Hepatocyte (in vitro differentiated cells): ENCODE results near the gene TNS3. TPM values are rescaled to one million over a fixed set of nuclear protein-coding genes. Genes with fewer than 3 reads are reported as not detected.
A peak's percentile ranks its signal among the peaks of the same experiment; 100 is the strongest.

Experiments used
- DNase-seq: peaks from one replicate; pipeline ENCODE4 v3.0.0-alpha.2; 2016; ENCODE audit warnings: low spot score
- H2AFZ ChIP-seq: fragments of 200-600 bp; sonication (generic); 2 replicates; pipeline ENCODE4 v1.6.0; 2016; ENCODE audit warnings: antibody characterized with exemption, mild to moderate bottlenecking
- H3K27ac ChIP-seq: fragments of 200-600 bp; sonication (generic); 2 replicates; pipeline ENCODE4 v1.5.1; 2016; ENCODE audit warnings: mild to moderate bottlenecking
- H3K27me3 ChIP-seq: fragments of 200-600 bp; sonication (generic); 2 replicates; pipeline ENCODE4 v1.6.1; 2016
- H3K36me3 ChIP-seq: fragments of 200-600 bp; sonication (generic); replicated peaks from 2 replicates; pipeline ENCODE4 v1.5.1; 2016; ENCODE audit warnings: low read depth; ENCODE audit not compliant: insufficient read depth
- H3K4me1 ChIP-seq: fragments of 200-600 bp; sonication (generic); 2 replicates; pipeline ENCODE4 v1.5.1; 2016; ENCODE audit warnings: mild to moderate bottlenecking, moderate library complexity; ENCODE audit not compliant: insufficient read depth
- H3K4me2 ChIP-seq: fragments of 200-600 bp; sonication (generic); 2 replicates; pipeline ENCODE4 v1.6.0; 2016
- H3K4me3 ChIP-seq: fragments of 200-600 bp; sonication (generic); 2 replicates; pipeline ENCODE4 v1.5.1; 2016; ENCODE audit warnings: mild to moderate bottlenecking
- H3K79me2 ChIP-seq: fragments of 200-600 bp; sonication (generic); 2 replicates; pipeline ENCODE4 v1.6.0; 2017; ENCODE audit warnings: mild to moderate bottlenecking
- H3K9me2 ChIP-seq: fragments of 200-600 bp; sonication (generic); replicated peaks from 2 replicates; pipeline ENCODE4 v1.6.0; 2017; ENCODE audit warnings: mild to moderate bottlenecking; ENCODE audit not compliant: insufficient read depth
- H3K9me3 ChIP-seq: fragments of 200-600 bp; sonication (generic); 2 replicates; pipeline ENCODE4 v1.5.1; 2016; ENCODE audit warnings: low read depth, mild to moderate bottlenecking
- H4K20me1 ChIP-seq: fragments of 200-600 bp; sonication (generic); 2 replicates; pipeline ENCODE4 v1.6.0; 2016; ENCODE audit warnings: mild to moderate bottlenecking; ENCODE audit not compliant: insufficient read depth, poor library complexity, severe bottlenecking
- EZH2 ChIP-seq: fragments of 200-600 bp; sonication (generic); IDR thresholded peaks from 2 replicates; pipeline ENCODE4 v1.6.1; 2016; ENCODE audit warnings: antibody characterized with exemption, mild to moderate bottlenecking, borderline replicate concordance
- EZH2phosphoT487 ChIP-seq: fragments of 200-600 bp; sonication (generic); IDR thresholded peaks from one replicate; pipeline ENCODE4 v1.6.1; 2018; ENCODE audit warnings: antibody characterized with exemption, mild to moderate bottlenecking, low read depth, moderate library complexity; ENCODE audit not compliant: unreplicated experiment, severe bottlenecking
- WGBS: methylation state at CpG from one replicate; pipeline ENCODE4 v1.1.6; 2016; ENCODE audit warnings: low lambda C conversion rate; ENCODE audit errors: missing lambda C conversion rate; 5-methylcytosine and 5-hydroxymethylcytosine counted together
- polyA plus RNA-seq: library from polyadenylated mRNA; unstranded; fragments of >200 nt; fragmentation: Nextera tagmentation; extraction: Ambion mirVana; gene quantifications from 2 replicates; pipeline ENCODE4 v1.2.1, GENCODE V29; 2016
- total RNA-seq: library from RNA; depleted of rRNA; stranded (reverse); fragments of >200 nt; gene quantifications from 2 replicates; pipeline ENCODE4 v1.2.3, GENCODE V29; 2014
- TF ChIP-seq, protein P1 (sequence below): fragments of 200-600 bp; sonication (generic); IDR thresholded peaks from 2 replicates; pipeline ENCODE4 v1.5.1; 2016; ENCODE audit warnings: antibody characterized with exemption, mild to moderate bottlenecking; ENCODE audit not compliant: poor library complexity

TNS3 gene
- total and polyA plus RNA-seq, 2 experiments from 2014 or later, result 30.0 to 73.3 TPM

DNA sequence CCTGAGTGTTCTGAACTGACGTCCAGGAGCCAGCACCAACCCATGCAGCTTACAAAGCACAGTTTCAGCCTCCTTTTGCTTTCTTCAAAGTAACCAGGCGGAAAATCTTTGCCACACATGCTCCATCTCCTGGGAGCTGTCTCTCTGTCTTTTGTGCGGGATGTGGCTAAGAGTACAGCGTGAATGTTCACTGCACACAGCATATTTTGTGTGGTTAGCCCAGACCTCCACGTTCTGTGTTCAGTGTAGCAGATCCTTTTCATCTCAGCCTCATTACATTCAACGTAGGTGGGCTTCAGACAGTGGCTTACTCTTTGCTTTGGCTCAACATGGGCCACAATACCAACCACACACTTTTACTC, 200.8 kb downstream of the TNS3 start:
- H3K79me2 ChIP-seq, result peaks cover 46% of the 10 kb centered on the region
- H3K27ac ChIP-seq, result peak overlapping the region; percentile 93
- WGBS, result 59% methylated on average over 6 of the region's 6 CpGs
- no peak for DNase-seq
- H3K9me2 ChIP-seq, result no peaks in the 10 kb centered on the region
- peaks cover 28% of the 10 kb centered on the region for H4K20me1 ChIP-seq
- H3K9me3 ChIP-seq, result no peaks in the 10 kb centered on the region
- no peak for TF ChIP-seq EZH2
- TF ChIP-seq EZH2phosphoT487, result no peak
- TF ChIP-seq, protein P1, sequence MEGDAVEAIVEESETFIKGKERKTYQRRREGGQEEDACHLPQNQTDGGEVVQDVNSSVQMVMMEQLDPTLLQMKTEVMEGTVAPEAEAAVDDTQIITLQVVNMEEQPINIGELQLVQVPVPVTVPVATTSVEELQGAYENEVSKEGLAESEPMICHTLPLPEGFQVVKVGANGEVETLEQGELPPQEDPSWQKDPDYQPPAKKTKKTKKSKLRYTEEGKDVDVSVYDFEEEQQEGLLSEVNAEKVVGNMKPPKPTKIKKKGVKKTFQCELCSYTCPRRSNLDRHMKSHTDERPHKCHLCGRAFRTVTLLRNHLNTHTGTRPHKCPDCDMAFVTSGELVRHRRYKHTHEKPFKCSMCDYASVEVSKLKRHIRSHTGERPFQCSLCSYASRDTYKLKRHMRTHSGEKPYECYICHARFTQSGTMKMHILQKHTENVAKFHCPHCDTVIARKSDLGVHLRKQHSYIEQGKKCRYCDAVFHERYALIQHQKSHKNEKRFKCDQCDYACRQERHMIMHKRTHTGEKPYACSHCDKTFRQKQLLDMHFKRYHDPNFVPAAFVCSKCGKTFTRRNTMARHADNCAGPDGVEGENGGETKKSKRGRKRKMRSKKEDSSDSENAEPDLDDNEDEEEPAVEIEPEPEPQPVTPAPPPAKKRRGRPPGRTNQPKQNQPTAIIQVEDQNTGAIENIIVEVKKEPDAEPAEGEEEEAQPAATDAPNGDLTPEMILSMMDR, result no peak
- H3K4me3 ChIP-seq, result no peak overlapping the region
- H3K4me2 ChIP-seq, result peak overlapping the region; percentile 73
- H2AFZ ChIP-seq, result no peak overlapping the region
- H3K27me3 ChIP-seq, result no peaks in the 10 kb centered on the region
- peaks cover 53% of the 10 kb centered on the region for H3K4me1 ChIP-seq
- H3K36me3 ChIP-seq, result no peaks in the 10 kb centered on the region

DNA sequence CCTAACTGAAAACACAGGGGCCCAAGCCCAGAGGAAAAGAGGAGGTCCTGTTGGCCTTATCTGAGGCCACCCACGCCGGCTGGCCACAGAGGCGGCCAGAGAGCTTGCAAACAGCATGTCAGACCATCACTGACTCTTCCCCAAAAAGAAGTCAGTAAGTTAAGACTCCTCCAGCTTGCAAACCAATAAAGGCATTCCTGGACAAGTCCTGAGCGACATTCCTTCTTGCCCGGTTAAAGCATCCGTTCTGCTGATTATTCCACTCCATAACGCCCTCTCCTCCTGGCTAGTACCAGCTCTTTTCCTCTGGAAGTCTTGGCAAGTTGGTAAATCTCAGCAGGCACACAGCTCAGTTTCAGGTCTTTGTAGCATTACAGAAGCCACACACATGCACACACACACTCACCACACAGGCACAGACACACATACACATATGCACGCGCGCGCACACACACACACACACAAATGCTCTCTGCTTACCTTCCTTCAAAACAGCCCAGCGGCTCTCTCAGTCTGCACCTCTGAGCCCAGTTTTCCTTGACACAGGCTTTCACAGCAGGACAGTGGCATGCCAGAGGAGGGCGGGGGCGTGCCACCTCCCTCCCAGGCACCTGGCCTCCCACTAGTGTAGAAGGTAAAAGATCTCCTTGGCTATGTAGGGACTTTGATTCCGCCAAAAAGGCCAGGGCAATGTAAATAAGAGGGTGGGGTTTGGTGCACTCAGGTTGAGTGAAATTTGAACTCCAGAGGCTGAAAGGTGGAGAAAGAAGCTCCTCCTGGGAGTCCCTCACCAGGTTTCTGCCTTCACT, 201.4 kb downstream of the TNS3 start:
- H3K27me3 ChIP-seq, result no peaks in the 10 kb centered on the region
- no peaks in the 10 kb centered on the region for H3K9me2 ChIP-seq
- DNase-seq, result peak; percentile 58
- TF ChIP-seq, protein P1, result no peak
- TF ChIP-seq EZH2 (no peak), EZH2phosphoT487 (no peak)
- H3K4me3 ChIP-seq, result no peak overlapping the region
- no peak overlapping the region for H2AFZ ChIP-seq
- H3K9me3 ChIP-seq, result no peaks in the 10 kb centered on the region
- peaks cover 28% of the 10 kb centered on the region for H4K20me1 ChIP-seq
- no peaks in the 10 kb centered on the region for H3K36me3 ChIP-seq
- 43% methylated on average over 15 of the region's 15 CpGs for WGBS
- peak overlapping the region; percentile 93 for H3K27ac ChIP-seq
- peaks cover 47% of the 10 kb centered on the region for H3K79me2 ChIP-seq
- peak overlapping the region; percentile 73 for H3K4me2 ChIP-seq
- H3K4me1 ChIP-seq, result peaks cover 49% of the 10 kb centered on the region

DNA sequence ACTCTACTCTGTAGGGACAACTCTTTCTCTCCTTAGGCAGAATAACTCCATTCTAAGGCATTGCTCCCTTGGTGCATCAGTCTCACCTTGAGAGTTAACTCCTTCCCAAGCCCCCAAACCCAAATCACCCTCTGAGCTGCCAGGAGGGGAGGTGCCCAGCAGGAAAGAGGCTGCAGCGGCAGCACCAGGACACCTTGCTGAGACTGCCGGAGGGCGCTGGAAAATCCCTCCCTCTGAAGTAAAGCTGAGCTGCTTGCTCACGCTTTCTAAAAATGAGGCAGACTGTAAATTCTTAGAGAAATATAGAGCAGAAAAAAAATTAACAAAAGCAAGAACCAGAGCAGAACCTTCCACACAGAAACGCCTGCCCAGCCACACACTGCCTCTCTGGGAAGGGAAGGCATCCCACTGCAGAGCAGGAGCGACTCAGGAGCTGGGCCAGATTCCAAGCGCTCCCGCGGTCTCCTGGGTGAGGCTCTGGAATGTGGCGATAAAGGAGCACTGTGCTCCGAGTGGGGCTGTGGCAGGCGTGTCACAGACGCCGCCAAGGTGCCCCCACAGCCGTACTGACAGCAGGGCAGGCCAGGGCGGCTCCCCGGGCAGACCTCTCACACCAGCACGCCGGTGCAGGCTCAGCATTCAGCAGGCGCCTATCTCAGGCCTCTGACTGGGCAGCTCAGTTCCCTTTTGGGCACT, 202.1 kb downstream of the TNS3 start:
- DNase-seq, result peak; percentile 62
- Histone ChIP-seq H3K9me3 (no peaks in the 10 kb centered on the region), H3K27me3 (no peaks in the 10 kb centered on the region), H2AFZ (no peak overlapping the region), H3K27ac (peak overlapping the region; percentile 93), H3K79me2 (peaks cover 46% of the 10 kb centered on the region), H3K4me3 (no peak overlapping the region), H3K4me2 (peak overlapping the region; percentile 73), H3K4me1 (peaks cover 43% of the 10 kb centered on the region), H4K20me1 (peaks cover 22% of the 10 kb centered on the region), H3K36me3 (no peaks in the 10 kb centered on the region), H3K9me2 (no peaks in the 10 kb centered on the region)
- TF ChIP-seq EZH2 (no peak), EZH2phosphoT487 (no peak)
- TF ChIP-seq, protein P1, result no peak
- 25% methylated on average over 20 of the region's 20 CpGs for WGBS
